Measurements from ENCODE around the gene KIF2C. TPM values are rescaled to one million over a fixed set of nuclear protein-coding genes. Genes with fewer than 3 reads are reported as not detected.
"Not testable (repeated sequence)": the region's sequence is repeated elsewhere in the genome, so short reads cannot be mapped to it uniquely, and the experiment has no call there.

Gene KIF2C
- total RNA-seq, 2 donors from 2014 or later: 95.2 to 228 TPM

DNA sequence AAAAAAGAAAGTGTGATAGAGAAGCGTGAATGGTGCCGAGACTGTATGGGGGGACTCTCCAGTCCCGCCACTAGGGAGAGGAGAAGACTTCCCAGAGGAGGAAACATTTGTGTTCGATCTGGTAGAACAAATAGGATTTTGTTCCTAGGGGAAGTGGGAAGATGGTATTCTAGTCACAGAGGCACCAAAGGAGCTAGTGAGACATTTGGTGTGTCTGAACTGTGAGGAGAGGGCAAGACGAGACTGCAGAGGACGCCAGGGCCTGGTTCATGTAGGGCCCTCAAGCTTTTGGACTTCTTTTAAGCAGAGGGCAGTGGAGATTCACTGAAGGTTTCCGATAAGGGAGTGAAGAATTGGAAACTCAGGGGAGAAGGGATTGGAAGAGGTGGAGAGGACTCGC, 71.6 kb downstream of the KIF2C start:
- Mint-ChIP-seq H3K27ac (peak overlapping the region; percentile 95 to 97), H3K36me3 (peaks cover 19 to 21% of the 10 kb centered on the region in 2 donors), H3K9me3 (no peaks in the 10 kb centered on the region)
- no peak for DNase-seq (ENCODE audit: low spot score in 2 of 2)
- ATAC-seq: no peak

DNA sequence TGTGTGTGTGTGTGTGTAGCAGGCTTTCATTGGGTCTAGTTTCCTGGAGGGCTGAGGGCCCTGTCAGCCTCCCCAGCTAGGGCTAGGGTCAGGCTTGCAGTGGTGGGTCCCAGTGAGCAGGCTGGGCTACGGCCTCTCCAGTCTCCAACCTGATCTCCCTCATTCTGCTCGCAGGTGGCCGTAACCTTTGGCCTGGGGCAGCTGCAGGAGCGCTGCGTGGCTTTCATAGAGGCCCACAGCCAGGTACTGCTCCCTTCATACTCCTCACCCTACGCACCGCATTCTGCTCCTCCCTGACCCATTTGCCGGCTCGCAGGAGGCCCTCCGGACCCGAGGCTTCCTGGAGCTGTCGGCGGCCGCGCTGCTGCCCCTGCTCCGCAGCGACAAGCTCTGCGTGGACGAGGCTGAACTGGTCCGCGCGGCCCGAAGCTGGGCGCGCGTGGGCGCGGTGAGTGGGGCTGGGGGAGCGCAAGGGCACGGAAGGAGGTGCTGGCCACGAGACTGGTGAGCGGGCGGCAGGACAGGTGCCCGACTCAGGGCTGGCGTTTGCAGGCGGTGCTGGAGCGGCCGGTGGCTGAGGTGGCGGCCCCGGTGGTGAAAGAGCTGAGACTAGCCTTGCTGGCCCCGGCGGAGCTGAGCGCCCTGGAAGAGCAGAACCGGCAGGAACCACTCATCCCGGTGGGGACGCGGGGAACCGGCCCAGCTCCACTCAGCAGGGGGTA, 73.3 kb downstream of the KIF2C start:
- ATAC-seq: no peak
- no peak for DNase-seq (ENCODE audit: low spot score in 2 of 2)
- H3K36me3 Mint-ChIP-seq: peaks cover 16 to 30% of the 10 kb centered on the region in 2 donors
- H3K27ac Mint-ChIP-seq: peak overlapping the region in 1 of 2 donors; percentile 97
- no peaks in the 10 kb centered on the region for H3K9me3 Mint-ChIP-seq

DNA sequence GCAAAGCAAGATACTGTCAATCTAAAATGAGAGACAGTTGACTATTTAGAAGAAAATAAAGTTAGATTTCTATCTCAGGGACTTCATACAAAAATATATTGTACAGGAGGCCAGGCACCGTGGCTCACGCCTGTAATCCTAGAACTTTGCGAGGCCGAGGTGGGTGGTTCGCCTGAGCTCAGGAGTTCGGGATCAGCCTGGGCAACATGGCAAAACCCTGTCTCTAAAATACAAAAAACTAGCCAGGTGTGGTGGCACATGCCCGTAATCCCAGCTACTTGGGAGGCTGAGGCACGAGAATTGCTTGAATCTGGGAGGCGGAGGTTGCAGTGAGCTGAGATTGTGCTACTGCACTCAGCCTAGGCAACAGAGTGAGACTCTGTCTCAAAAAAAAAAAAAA, 76.3 kb downstream of the KIF2C start:
- not testable (repeated sequence) for ATAC-seq; DNase-seq (ENCODE audit: low spot score in 2 of 2); H3K9me3 Mint-ChIP-seq
- Mint-ChIP-seq H3K27ac (peak overlapping the region; percentile 96), H3K36me3 (peaks cover 16 to 34% of the 10 kb centered on the region in 2 donors)

DNA sequence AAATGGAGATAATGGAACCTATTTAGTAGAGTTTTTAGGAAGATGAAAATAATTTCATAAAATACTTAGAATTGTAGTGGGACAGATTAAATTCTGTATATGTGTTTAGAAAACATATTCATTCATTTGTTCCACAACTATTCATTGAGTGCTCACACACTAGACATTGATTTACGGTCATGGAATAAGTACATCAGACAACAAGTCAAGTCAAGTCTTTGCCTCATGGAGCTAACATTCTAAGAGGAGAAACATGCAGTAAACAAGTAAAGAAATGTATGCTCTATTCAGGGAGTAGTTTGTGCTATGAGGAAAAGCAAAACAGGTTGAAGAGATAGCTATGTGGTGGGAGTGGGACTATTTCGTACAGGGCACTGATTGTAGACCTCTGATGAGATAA, 77.7 kb downstream of the KIF2C start:
- DNase-seq (ENCODE audit: low spot score in 2 of 2) (no peak), ATAC-seq (no peak)
- no peaks in the 10 kb centered on the region for H3K9me3 Mint-ChIP-seq
- peak overlapping the region; percentile 13 to 99 for H3K27ac Mint-ChIP-seq
- H3K36me3 Mint-ChIP-seq: peaks cover 16 to 26% of the 10 kb centered on the region in 2 donors

Other genes starting within 250 kb of the KIF2C start
- gene TMEM53, start 65.4 kb upstream of the KIF2C start, total RNA-seq: 1 to 10 TPM; 4.4 to 5.2 TPM
- 100 to 1,000 TPM; 102 to 155 TPM for gene ARMH1, start 65.1 kb upstream of the KIF2C start, total RNA-seq
- not detected for gene RNU5D-1, start 8.7 kb upstream of the KIF2C start, total RNA-seq
- gene RPS8, start 35.7 kb downstream of the KIF2C start, total RNA-seq: 1,000 to 10,000 TPM; 2,726 to 3,052 TPM
- 1 to 10 TPM in 1 of 2 donors, under 1 TPM in 1; 0.80 to 1.8 TPM for gene BEST4, start 48.3 kb downstream of the KIF2C start, total RNA-seq
- 10 to 100 TPM; 39.6 to 80.8 TPM for gene PLK3, start 60.5 kb downstream of the KIF2C start, total RNA-seq
- under 1 TPM; 0.32 to 0.80 TPM for gene DYNLT4, start 67.5 kb downstream of the KIF2C start, total RNA-seq
- 10 to 100 TPM in 1 of 2 donors, 1 to 10 TPM in 1; 9.7 to 16.7 TPM for gene BTBD19, start 68.7 kb downstream of the KIF2C start, total RNA-seq
- gene PTCH2, start 103.4 kb downstream of the KIF2C start, total RNA-seq: 1 to 10 TPM in 1 of 2 donors, under 1 TPM in 1; 0.99 to 1.5 TPM
- 10 to 100 TPM; 35.8 to 43.4 TPM for gene EIF2B3, start 246.8 kb downstream of the KIF2C start, total RNA-seq

Measured in activated naive CD4-positive, alpha-beta T cell treated with anti-CD3 and anti-CD28 coated beads, Interleukin-2, amount 50 U/mL, for 72 hours (primary cell).